DMS153 (cell line): ENCODE measurements around the gene KLRC1.
"Not testable (repeated sequence)": the region's sequence is repeated elsewhere in the genome, so short reads cannot be mapped to it uniquely, and the experiment has no call there.

Source experiments
- DNase-seq: peaks from one replicate; lab custom pipeline; 2025; lab: John Stamatoyannopoulos, UW

KLRC1 gene

GRCh38 chr12:10453156-10453555 lies at the start of gene KLRC1:
Gene KLRC1, minus strand, starts transcription at chr12:10453377. Its CDS starts 2,221 bp downstream, at chr12:10451156.
- no peak for DNase-seq

DNA sequence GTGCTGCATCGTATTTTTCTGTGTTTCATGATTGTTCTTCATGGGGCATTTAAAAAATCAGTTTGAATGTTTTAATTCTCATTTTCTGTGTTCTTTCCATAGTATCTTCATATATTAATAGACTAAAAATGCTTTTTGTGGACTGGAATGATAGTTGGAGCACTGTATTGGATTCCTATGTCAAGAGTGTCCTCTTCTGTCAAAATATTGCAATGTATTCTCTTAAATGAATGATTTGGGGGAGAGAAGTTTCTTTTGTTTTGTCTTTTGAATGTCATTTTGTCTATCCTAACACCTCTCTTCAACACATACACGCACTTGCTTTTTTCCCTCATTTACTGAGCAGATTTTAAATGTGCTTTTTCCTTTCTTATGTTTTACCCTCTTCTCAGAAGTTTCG lies 47.9 kb upstream of the KLRC1 start:
- no peak for DNase-seq

DNA sequence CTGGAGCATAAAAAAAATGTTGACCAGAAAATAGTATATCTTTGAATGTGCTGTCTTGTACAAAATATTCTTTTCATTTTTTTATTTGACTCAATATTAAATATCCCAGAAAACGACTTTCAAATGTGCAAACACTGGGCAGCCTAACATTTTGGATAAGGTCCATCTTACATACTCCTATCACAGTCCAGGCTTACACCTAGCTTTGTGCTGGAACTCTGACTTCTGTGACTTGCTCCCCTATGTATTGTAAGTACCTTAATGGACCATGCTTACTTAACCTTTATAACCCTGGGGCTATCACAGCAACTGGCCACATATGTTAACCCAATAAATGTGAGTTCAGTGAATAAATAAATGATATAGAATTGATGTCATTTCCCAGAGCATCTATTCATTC lies 44.9 kb upstream of the KLRC1 start:
- no peak for DNase-seq

- DNase-seq = no peak
Observed at GRCh38 chr12:10497602-10498001, 44.4 kb upstream of the KLRC1 start.

GRCh38 chr12:10491766-10492165 lies 38.6 kb upstream of the KLRC1 start:
- DNase-seq = no peak

DNA sequence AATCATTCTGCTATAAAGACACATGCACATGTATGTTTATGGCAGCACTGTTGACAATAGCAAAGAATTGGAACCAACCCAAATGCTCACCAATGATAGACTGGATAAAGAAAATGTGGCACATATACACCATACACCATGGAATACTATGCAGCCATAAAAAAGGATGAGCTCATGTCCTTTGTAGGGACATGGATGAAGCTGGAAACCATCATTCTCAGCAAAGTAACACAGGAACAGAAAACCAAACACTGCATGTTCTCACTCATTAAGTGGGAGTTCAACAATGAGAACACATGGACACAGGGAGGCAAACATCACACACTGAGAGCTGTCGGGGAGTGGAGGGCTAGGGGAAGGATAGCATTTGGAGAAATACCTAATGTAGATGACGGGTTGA lies 34.2 kb upstream of the KLRC1 start:
- DNase-seq = not testable (repeated sequence)

DNA sequence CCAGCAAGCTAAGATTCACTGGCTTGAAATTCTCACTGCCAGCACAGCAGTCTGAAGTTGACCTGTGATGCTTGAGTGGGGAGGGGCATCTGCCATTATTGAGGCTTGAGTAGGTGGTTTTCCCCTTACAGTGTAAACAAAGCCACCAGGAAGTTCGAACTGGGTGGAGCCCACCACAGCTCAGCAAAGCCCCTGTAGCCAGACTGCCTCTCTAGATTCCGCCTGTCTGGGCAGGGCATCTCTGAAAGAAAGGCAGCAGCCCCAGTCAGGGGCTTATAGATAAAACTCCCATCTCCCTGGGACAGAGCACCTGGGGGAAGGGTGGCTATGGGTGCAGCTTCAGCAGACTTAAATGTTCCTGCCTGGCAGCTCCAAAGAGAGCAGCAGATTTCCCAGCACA lies 28.7 kb upstream of the KLRC1 start:
- not testable (repeated sequence) for DNase-seq

GRCh38 chr12:10472808-10473207 lies 19.6 kb upstream of the KLRC1 start:
- DNase-seq = not testable (repeated sequence)

GRCh38 chr12:10469701-10470100 lies 16.5 kb upstream of the KLRC1 start:
- no peak for DNase-seq

DNA sequence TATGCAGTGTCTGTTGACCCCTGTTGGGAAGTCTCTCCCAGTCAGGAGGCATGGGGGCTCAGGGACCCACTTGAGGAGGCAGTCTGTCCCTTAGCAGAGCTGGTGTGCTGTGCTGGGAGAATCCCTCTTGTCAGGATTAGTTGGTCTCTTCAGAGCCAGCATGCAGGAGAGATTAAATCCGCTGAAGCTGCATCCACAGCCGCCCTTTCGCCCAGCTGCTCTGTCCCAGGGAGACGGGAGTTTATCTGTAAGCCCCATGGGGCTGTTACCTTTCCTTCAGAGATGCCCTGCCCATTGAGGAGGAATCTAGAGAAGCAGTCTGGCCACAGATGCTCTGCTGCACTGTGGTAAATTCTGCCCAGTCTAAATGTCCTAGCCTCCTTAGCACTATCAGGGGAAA lies 13.1 kb upstream of the KLRC1 start:
- no peak for DNase-seq

DNA sequence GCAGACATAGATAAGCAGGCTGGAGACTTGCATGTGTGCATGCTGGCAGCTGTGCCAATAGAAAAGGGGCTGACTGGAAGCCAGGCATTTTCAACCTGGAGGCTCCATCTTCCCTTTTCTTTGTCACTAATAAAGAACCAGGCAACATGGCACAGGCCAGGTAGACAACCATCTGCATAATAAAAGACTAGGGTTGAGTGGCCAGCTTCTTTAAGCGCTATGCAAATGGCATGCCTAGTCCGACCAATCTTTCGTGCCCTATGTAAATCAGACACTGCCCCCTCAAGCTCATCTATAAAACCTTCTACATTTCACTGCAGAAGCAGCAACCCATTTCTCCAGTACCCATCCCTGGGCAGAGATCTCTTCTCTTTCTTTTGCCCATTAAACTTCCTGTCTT lies 4.6 kb upstream of the KLRC1 start:
- DNase-seq = no peak

GRCh38 chr12:10456856-10457255 lies 3.7 kb upstream of the KLRC1 start:
- DNase-seq = no peak

GRCh38 chr12:10455766-10456165 lies 2.6 kb upstream of the KLRC1 start:
- DNase-seq = no peak

GRCh38 chr12:10454531-10454930 lies 1.4 kb upstream of the KLRC1 start:
- no peak for DNase-seq

DNA sequence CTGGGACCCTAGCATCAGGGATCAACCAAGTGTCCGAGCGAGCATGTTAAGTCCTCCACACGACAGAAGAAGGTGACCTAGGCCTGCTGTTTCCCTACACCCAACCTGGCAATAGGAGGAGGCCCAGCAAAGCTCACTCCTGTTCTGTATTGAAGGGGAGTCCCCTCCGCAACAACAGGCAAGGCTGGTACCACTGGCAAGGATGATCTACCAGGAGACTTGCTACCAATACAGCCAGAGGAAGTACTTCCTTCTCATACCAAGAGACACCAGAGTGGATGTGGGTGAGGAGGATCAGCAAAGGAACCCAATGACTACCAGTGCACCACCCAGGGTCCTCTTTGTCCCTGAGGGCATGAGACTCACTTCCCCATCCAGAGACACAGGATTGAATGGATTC lies 4.9 kb downstream of the KLRC1 start:
- DNase-seq = no peak

GRCh38 chr12:10446052-10446451 lies 7.1 kb downstream of the KLRC1 start:
- DNase-seq = not testable (repeated sequence)

DNA sequence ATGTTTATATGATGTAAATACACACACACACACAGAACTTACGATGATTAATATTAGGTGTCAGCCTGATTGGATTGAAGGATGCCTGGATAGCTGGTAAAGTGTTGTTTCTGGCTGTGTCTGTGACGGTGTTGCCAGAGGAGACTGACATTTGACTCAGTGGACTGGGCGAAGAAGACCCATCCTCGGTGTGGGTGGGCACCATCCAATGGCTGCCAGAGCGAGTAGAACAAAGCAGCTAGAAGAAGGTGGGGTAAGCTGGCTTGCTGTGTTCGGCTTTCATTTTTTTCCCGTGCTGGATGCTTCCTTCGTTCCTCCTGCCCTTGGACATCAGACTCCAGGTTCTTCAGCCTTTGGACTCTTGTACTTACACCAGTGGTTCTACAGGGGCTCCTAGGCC lies 12.0 kb downstream of the KLRC1 start:
- DNase-seq = not testable (repeated sequence)

DNA sequence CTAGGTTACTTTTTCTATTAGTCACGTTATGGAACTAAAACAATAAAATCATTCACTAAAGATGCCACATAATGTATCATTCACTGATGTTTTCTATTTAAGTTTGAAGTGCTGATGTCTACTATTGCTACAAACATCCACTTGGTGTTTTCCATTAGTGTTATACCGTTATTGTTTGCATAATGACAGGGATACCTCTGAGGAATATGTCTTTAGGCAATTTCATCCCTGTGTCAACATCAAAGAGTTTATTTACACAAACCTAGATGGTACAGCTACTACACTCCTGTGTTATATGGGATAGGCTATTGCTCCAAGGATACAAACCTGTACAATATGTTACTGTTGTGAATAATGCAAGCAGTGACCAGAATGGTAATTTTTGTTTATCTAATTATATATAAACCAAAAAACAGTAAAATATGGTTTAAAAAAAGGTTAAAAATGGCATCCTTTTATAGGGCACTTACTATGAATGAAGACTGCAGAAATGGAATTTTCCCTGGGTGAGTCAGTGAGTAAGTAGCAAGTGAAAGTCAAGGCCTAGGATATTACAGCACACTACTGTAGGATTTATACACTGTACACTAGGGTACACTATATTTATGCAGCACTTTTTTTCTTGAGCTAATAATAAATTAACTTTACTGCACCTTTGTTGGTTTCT lies 13.4 kb downstream of the KLRC1 start:
- DNase-seq = peak; percentile 82

DNA sequence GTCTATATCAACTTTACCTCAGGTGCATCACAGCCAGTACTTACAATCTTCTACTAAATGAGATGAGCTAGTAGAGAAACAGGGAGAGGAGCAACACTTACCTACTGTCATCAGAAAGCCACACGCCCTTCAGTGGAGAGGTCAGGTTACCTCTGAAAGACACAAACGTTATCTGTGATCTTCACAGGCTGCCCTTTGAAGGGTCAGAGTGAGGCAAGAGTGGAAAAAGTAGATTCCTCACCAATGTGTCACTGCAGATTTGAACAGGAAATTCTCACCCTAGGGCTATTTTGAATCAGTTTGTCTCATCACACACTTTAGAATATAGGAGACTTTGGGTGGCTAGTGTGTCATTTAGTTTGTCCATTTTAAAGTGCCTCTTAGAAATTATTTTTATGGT lies 15.6 kb downstream of the KLRC1 start:
- not testable (repeated sequence) for DNase-seq

DNA sequence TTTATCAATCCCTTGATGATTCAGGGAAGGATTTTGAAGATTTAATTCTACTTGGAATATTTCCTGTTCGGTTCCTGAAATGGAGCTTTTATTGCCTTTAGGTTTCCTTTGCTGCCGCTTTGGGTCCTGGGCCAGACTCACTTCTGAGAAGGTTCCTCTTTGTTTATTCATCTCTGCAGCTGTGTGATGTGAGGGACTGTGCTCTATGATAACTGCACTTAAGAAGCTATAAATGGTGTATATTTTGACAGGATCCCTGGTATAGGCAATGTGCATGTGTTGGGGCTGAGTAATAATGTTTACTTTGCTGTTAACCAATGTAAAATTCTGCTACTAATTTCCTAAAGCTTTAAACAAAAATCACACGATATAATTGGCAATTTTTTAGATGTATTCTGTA lies 17.4 kb downstream of the KLRC1 start, which contains the start of gene KLRC2:
Gene KLRC2, minus strand, starts transcription at position 195 of the 400 bp plus-strand sequence. Its CDS starts 24 bp downstream, at position 171.
- peak; percentile 59 for DNase-seq

DNA sequence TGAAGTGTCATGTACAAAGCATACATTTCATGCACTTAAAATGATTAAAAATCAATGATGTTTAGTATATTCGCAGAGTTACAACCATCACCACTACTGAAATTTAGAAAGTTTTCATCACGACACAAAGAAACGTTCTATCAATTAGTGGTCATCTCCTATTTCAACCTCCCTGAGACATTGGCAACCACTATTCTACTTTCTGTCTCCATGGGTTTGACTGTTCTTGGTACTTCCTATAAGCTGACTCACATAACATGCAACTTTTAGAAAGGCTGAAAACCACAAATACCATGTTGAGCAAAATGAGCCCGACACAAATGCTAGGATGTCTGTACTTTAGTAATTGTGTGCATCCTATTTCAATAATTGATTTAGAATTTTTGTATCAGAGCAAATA lies 22.6 kb downstream of the KLRC1 start:
- DNase-seq = not testable (repeated sequence)

DNA sequence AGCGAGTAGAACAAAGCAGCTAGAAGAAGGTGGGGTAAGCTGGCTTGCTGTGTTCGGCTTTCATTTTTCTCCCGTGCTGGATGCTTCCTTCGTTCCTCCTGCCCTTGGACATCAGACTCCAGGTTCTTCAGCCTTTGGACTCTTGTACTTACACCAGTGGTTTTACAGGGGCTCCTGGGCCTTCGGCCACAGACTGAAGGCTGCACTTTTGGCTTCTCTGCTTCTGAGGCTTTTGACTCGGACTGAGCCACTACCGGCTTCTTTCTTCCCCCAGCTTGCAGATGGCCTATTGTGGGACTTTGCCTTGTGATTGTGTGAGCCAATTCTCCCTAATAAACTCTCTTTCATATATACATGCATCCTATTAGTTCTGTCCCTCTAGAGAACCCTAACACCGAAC lies 27.2 kb downstream of the KLRC1 start:
- DNase-seq = not testable (repeated sequence)

GRCh38 chr12:10424260-10424899 lies 28.8 kb downstream of the KLRC1 start:
- not testable (repeated sequence) for DNase-seq

DNA sequence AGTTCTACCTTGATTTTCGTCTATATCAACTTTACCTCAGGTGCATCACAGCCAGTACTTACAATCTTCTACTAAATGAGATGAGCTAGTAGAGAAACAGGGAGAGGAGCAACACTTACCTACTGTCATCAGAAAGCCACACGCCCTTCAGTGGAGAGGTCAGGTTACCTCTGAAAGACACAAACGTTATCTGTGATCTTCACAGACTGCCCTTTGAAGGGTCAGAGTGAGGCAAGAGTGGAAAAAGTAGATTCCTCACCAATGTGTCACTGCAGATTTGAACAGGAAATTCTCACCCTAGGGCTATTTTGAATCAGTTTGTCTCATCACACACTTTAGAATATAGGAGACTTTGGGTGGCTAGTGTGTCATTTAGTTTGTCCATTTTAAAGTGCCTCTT lies 31.0 kb downstream of the KLRC1 start:
- DNase-seq = not testable (repeated sequence)
